GM23248 (cell line): ENCODE data around the gene ZNF652. TPM values are rescaled to one million over a fixed set of nuclear protein-coding genes. Genes with fewer than 3 reads are reported as not detected.
A peak's percentile ranks its signal among the peaks of the same experiment; 100 is the strongest.

Source experiments
- DNase-seq: peaks from one replicate; pipeline ENCODE4 v3.0.0-alpha.2; 2015
- H2AFZ ChIP-seq: fragments of 200-600 bp; sonication (generic); 2 replicates; pipeline ENCODE4 v1.6.1; 2016; ENCODE audit warnings: antibody characterized with exemption
- H3F3A ChIP-seq: fragments of 200-600 bp; sonication (generic); 2 replicates; pipeline ENCODE4 v1.6.1; 2016; ENCODE audit warnings: mild to moderate bottlenecking, antibody characterized with exemption, mixed run types; ENCODE audit not compliant: insufficient read depth
- H3K27ac ChIP-seq: fragments of 200-600 bp; sonication (generic); 2 replicates; pipeline ENCODE4 v1.5.1; 2016; ENCODE audit warnings: mild to moderate bottlenecking
- H3K27me3 ChIP-seq: fragments of 200-600 bp; sonication (generic); replicated peaks from 2 replicates; pipeline ENCODE4 v1.6.1; 2016; ENCODE audit warnings: mild to moderate bottlenecking; ENCODE audit not compliant: insufficient read depth
- H3K36me3 ChIP-seq: fragments of 200-600 bp; sonication (generic); 2 replicates; pipeline ENCODE4 v1.6.1; 2016; ENCODE audit warnings: low read depth, mild to moderate bottlenecking
- H3K4me1 ChIP-seq: fragments of 200-600 bp; sonication (generic); 2 replicates; pipeline ENCODE4 v1.6.1; 2016; ENCODE audit warnings: mild to moderate bottlenecking; ENCODE audit not compliant: insufficient read depth
- H3K4me2 ChIP-seq: fragments of 200-600 bp; sonication (generic); one replicate; pipeline ENCODE4 v1.6.1; 2016; ENCODE audit warnings: mild to moderate bottlenecking; ENCODE audit not compliant: unreplicated experiment
- H3K4me3 ChIP-seq: fragments of 200-600 bp; sonication (generic); 2 replicates; pipeline ENCODE4 v1.5.1; 2016; ENCODE audit warnings: mild to moderate bottlenecking
- H3K79me2 ChIP-seq: fragments of 200-600 bp; sonication (generic); 2 replicates; pipeline ENCODE4 v1.6.1; 2016; ENCODE audit warnings: mild to moderate bottlenecking; ENCODE audit not compliant: insufficient read depth
- H3K9ac ChIP-seq: fragments of 200-600 bp; sonication (generic); 2 replicates; pipeline ENCODE4 v1.6.1; 2016; ENCODE audit warnings: mild to moderate bottlenecking
- H3K9me2 ChIP-seq: fragments of 200-600 bp; sonication (generic); 2 replicates; pipeline ENCODE4 v1.6.1; 2016; ENCODE audit warnings: mixed run types, mild to moderate bottlenecking, moderate library complexity; ENCODE audit not compliant: insufficient read depth
- H3K9me3 ChIP-seq: fragments of 200-600 bp; sonication (generic); one replicate; pipeline ENCODE4 v1.6.1; 2017; ENCODE audit warnings: low read depth
- H4K20me1 ChIP-seq: fragments of 200-600 bp; sonication (generic); 2 replicates; pipeline ENCODE4 v1.6.0; 2016; ENCODE audit not compliant: insufficient read depth
- EZH2 ChIP-seq: fragments of 200-600 bp; sonication (generic); IDR thresholded peaks from 2 replicates; pipeline ENCODE4 v1.6.1; 2018; ENCODE audit warnings: antibody characterized with exemption, mild to moderate bottlenecking; ENCODE audit not compliant: insufficient read depth, poor library complexity, severe bottlenecking
- EZH2phosphoT487 ChIP-seq: fragments of 200-600 bp; sonication (generic); IDR thresholded peaks from 2 replicates; pipeline ENCODE4 v1.6.1; 2018; ENCODE audit warnings: antibody characterized with exemption, moderate library complexity, mild to moderate bottlenecking, low read depth; ENCODE audit not compliant: insufficient read depth
- WGBS, 2 experiments: methylation state at CpG; one replicate each; pipeline ENCODE4 v1.1.6; 2015 to 2017; ENCODE audit warnings: low lambda C conversion rate in 2 of 2, low coverage in 1 of 2; ENCODE audit errors: missing lambda C conversion rate in 2 of 2; 5-methylcytosine and 5-hydroxymethylcytosine counted together
- in situ Hi-C: fragments of 300-500 bp; cut with MboI; formaldehyde crosslinking; loops from 2 replicates; pipeline ENCODE4 v1.15.0; 2020
- polyA plus RNA-seq: library from polyadenylated mRNA; unstranded; fragments of >200 nt; fragmentation: Nextera tagmentation; extraction: Ambion mirVana; gene quantifications from 2 replicates; pipeline ENCODE4 v1.2.1, GENCODE V29; 2016
- total RNA-seq: library from RNA; depleted of rRNA; stranded (reverse); fragments of >200 nt; shearing (Covaris generic); gene quantifications from 2 replicates; pipeline ENCODE4 v1.2.3, GENCODE V29; 2014

ZNF652 gene
- total and polyA plus RNA-seq, 2 experiments from 2014 or later: 12.4 to 17.2 TPM

DNA sequence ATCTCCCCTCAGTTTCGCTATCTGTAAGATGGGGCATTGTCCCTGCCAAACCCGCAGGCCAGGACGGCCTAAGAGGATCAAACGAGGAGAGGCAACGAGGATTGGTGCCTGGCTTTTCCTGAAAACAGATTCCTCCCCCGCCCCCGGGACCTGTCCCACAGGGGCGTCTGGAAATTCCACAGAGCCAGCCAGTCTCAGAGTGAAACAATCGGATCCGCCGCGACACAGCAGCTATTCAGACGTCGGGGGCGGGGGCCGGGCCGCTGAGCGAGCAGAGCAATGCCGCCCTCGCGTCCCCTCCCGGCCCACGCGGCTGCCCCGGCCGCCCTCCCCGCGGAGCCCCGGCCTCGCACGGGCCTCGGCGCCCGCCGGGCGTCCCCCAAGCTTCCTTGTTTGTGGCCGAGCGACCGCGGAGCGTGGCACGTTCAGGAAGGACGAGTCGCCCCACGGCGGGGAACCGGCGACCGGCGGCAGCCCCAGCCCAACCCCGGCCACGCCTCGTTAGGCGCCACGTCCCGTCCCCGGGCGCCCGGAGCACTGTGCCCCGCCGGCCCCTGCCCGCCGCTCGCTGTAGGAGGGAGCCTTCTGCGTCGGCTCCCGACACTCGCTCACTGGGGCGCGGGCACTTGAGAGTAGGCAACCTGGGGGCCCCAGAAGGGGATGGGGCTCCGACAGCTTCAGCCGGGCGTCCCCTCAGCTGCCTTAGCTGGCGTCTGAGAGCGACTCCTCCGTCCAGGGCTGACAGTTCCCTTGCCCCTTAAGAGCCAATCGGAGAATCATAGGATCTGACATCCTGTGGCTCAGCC is 101.8 kb downstream of the ZNF652 start:
- H2AFZ ChIP-seq: peak overlapping the region; percentile 91
- H4K20me1 ChIP-seq: no peaks in the 10 kb centered on the region
- no peaks in the 10 kb centered on the region for H3K79me2 ChIP-seq
- peak; percentile 82 for DNase-seq
- TF ChIP-seq EZH2 (no peak), EZH2phosphoT487 (no peak)
- H3K27ac ChIP-seq: peak overlapping the region; percentile 84
- WGBS, 2 experiments: 2% methylated on average over 41 to 60 of the region's 77 CpGs
- H3K9ac ChIP-seq: peak overlapping the region; percentile 88
- H3K4me3 ChIP-seq: peak overlapping the region; percentile 79
- 0 out of 2 replicates have a peak, but pooled peaks cover 3% of the 10 kb centered on the region for H3F3A ChIP-seq
- in situ Hi-C loops: no loop called here
- H3K9me2 ChIP-seq: no peaks in the 10 kb centered on the region
- no peaks in the 10 kb centered on the region; the same call in 1 of the 2 replicates for H3K4me1 ChIP-seq
- H3K9me3 ChIP-seq: no peaks in the 10 kb centered on the region
- H3K27me3 ChIP-seq: no peaks in the 10 kb centered on the region
- H3K4me2 ChIP-seq: peak overlapping the region; percentile 79
- no peaks in the 10 kb centered on the region for H3K36me3 ChIP-seq

DNA sequence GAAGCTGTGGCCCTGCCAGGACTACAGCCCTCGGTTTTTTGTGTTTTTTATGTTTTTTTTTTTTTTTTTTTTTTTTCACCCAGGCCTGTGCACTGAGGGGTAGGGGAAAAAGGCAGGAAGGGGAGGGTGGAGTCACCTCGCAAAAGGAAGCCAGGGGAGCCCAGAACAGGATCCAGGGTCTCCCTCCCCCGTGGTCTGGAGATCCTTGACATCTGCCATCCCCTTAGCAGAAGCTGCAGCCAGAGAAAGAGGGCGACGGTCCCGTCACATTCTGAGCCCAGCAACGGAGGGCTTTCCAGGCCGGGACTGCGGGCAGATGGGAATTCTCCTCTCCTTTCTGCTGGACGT is 102.4 kb downstream of the ZNF652 start:
- Histone ChIP-seq H3K4me1 (no peaks in the 10 kb centered on the region; the same call in 1 of the 2 replicates), H3K27me3 (no peaks in the 10 kb centered on the region), H3K9ac (peak overlapping the region; percentile 88), H3K9me2 (no peaks in the 10 kb centered on the region), H4K20me1 (no peaks in the 10 kb centered on the region), H3K4me2 (peak overlapping the region; percentile 79), H3K79me2 (no peaks in the 10 kb centered on the region), H3K36me3 (no peaks in the 10 kb centered on the region), H3K27ac (peak overlapping the region; percentile 84), H3K4me3 (peak overlapping the region; percentile 79), H3K9me3 (no peaks in the 10 kb centered on the region), H3F3A (0 out of 2 replicates have a peak, but pooled peaks cover 3% of the 10 kb centered on the region), H2AFZ (peak overlapping the region; percentile 91)
- DNase-seq: no peak
- 10 to 12% methylated on average over 10 of the region's 10 CpGs for WGBS, 2 experiments
- TF ChIP-seq EZH2phosphoT487: no peak
- TF ChIP-seq EZH2: no peak
- in situ Hi-C loops: no loop called here

- Histone ChIP-seq H3K27ac (no peak overlapping the region), H3K4me2 (no peak overlapping the region), H3K79me2 (no peaks in the 10 kb centered on the region), H3K9me3 (no peaks in the 10 kb centered on the region), H3K4me3 (no peak overlapping the region), H3K36me3 (no peaks in the 10 kb centered on the region), H3K9ac (no peak overlapping the region), H3K27me3 (no peaks in the 10 kb centered on the region), H4K20me1 (no peaks in the 10 kb centered on the region), H3K4me1 (no peaks in the 10 kb centered on the region; the same call in 1 of the 2 replicates), H2AFZ (no peak overlapping the region), H3K9me2 (no peaks in the 10 kb centered on the region), H3F3A (0 out of 2 replicates have a peak, but pooled peaks cover 3% of the 10 kb centered on the region)
- DNase-seq: no peak
- no peak for TF ChIP-seq EZH2phosphoT487
- TF ChIP-seq EZH2: no peak
- in situ Hi-C loops: no loop called here
- WGBS, 2 experiments: 90 to 95% methylated on average over 3 of the region's 3 CpGs
Observed at GRCh38 chr17:49258394-49258793, 103.7 kb downstream of the ZNF652 start.

DNA sequence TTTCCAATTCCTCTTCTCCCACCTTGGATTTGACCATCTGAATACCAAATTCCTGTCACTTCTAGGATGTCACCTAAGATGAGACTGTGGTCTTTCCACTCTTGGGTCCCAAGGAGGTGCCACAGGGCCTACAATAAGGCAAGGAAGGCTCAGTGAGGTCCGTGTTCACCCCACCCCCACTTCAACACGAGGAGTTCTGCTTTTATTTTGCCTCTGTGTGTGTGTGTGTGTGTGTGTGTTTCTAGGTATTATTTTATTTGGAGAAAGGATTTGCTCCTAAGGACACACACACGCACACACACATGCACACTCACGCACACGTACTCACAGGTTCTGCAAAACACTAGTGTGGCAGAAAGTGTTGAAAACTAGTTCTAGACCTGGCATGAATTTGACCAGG is 106.9 kb downstream of the ZNF652 start:
- no peaks in the 10 kb centered on the region for H3K79me2 ChIP-seq
- TF ChIP-seq EZH2: no peak
- TF ChIP-seq EZH2phosphoT487: no peak
- H3K27ac ChIP-seq: no peak overlapping the region
- no peaks in the 10 kb centered on the region for H3K27me3 ChIP-seq
- WGBS, 2 experiments: 70 to 72% methylated on average over 4 to 5 of the region's 5 CpGs
- no peaks in the 10 kb centered on the region for H3K9me2 ChIP-seq
- no peak overlapping the region for H2AFZ ChIP-seq
- in situ Hi-C loops: no loop called here
- H3K4me3 ChIP-seq: no peak overlapping the region
- H3K4me2 ChIP-seq: no peak overlapping the region
- H3K9ac ChIP-seq: no peak overlapping the region
- H3K4me1 ChIP-seq: no peaks in the 10 kb centered on the region
- no peaks in the 10 kb centered on the region for H3K9me3 ChIP-seq
- no peak for DNase-seq
- no peaks in the 10 kb centered on the region for H4K20me1 ChIP-seq
- no peaks in the 10 kb centered on the region for H3K36me3 ChIP-seq
- 0 out of 2 replicates have a peak, but pooled peaks cover 3% of the 10 kb centered on the region for H3F3A ChIP-seq
